IgD-negative memory B cell (primary cell): ENCODE data around the gene BPIFB4. TPM values are rescaled to one million over a fixed set of nuclear protein-coding genes. Genes with fewer than 3 reads are reported as not detected.

Source experiments
- H3K27ac Mint-ChIP-seq, 3 donors: one replicate each; pipeline ENCODE4 v1.8.0; 2020 to 2022; ENCODE audit warnings: mild to moderate bottlenecking in 3 of 3, mixed read lengths in 3 of 3, moderate library complexity in 1 of 3
- H3K27me3 Mint-ChIP-seq: one replicate; pipeline ENCODE4 v1.8.0; 2021; ENCODE audit warnings: mixed read lengths
- H3K36me3 Mint-ChIP-seq: one replicate; pipeline ENCODE4 v1.8.0; 2020; ENCODE audit warnings: mild to moderate bottlenecking, mixed read lengths
- H3K4me1 Mint-ChIP-seq, 3 donors: one replicate each; pipeline ENCODE4 v1.8.0; 2020 to 2022; ENCODE audit warnings: mixed read lengths in 3 of 3, mild to moderate bottlenecking in 1 of 3
- H3K4me3 Mint-ChIP-seq, 4 donors: one replicate each; pipeline ENCODE4 v1.8.0; 2020 to 2022; ENCODE audit warnings: mild to moderate bottlenecking in 4 of 4, mixed read lengths in 4 of 4, moderate library complexity in 3 of 4
- H3K9me3 Mint-ChIP-seq, 3 donors: one replicate each; pipeline ENCODE4 v1.8.0; 2020 to 2021; ENCODE audit warnings: mixed read lengths in 3 of 3, mild to moderate bottlenecking in 1 of 3
- polyA plus RNA-seq: library from polyadenylated mRNA; unstranded; fragments of 300-500 nt; fragmentation: Illumina TruSeq; gene quantifications from one replicate; pipeline ENCODE4 v1.2.3, GENCODE V29; 2021

Gene BPIFB4
- polyA plus RNA-seq, 1 donor from 2014 or later: not detected

GRCh38 chr20:33133373-33133941, 54.0 kb downstream of the BPIFB4 start:
- H3K4me3 Mint-ChIP-seq: no peak overlapping the region
- peaks cover 15% of the 10 kb centered on the region for H3K27me3 Mint-ChIP-seq
- H3K4me1 Mint-ChIP-seq: peaks cover 0 to 2% (median 0%) of the 10 kb centered on the region in 3 donors
- H3K36me3 Mint-ChIP-seq: no peaks in the 10 kb centered on the region
- no peak overlapping the region for H3K27ac Mint-ChIP-seq
- H3K9me3 Mint-ChIP-seq: no peaks in the 10 kb centered on the region

- H3K27ac Mint-ChIP-seq: no peak overlapping the region
- H3K4me3 Mint-ChIP-seq: no peak overlapping the region
- no peaks in the 10 kb centered on the region for H3K9me3 Mint-ChIP-seq
- H3K36me3 Mint-ChIP-seq: no peaks in the 10 kb centered on the region
- peaks cover 2% of the 10 kb centered on the region for H3K27me3 Mint-ChIP-seq
- H3K4me1 Mint-ChIP-seq: no peaks in the 10 kb centered on the region
Measured at GRCh38 chr20:33137195-33137594, 57.8 kb downstream of the BPIFB4 start.

- H3K36me3 Mint-ChIP-seq: no peaks in the 10 kb centered on the region
- peaks cover 2% of the 10 kb centered on the region for H3K27me3 Mint-ChIP-seq
- no peaks in the 10 kb centered on the region for H3K9me3 Mint-ChIP-seq
- H3K27ac Mint-ChIP-seq: no peak overlapping the region
- H3K4me3 Mint-ChIP-seq: no peak overlapping the region
- H3K4me1 Mint-ChIP-seq: no peaks in the 10 kb centered on the region
Measured at GRCh38 chr20:33139467-33139866, 60.0 kb downstream of the BPIFB4 start.

DNA sequence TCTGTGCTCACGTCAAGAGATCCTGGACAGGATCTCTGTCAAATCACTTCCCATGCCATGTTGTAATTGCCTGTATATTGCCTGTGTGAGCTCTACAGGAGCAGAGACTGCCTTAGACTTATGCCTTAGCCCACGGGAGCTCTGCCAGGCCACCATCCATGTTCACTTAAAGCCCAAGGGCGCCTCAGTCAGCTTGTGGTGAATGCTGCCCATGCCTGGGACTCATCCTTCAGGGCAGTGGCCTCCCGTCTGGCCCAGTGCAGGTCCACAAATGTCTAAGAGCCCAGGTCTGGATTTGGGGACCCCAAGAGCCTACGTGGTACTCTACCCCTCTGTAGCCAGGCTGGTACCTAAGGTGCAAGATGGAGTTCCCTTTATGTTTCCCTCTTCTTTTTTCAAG, 66.1 kb downstream of the BPIFB4 start:
- Mint-ChIP-seq H3K27ac (no peak overlapping the region), H3K4me3 (no peak overlapping the region), H3K36me3 (peaks cover 1% of the 10 kb centered on the region), H3K4me1 (no peaks in the 10 kb centered on the region), H3K9me3 (no peaks in the 10 kb centered on the region), H3K27me3 (peaks cover 12% of the 10 kb centered on the region)

DNA sequence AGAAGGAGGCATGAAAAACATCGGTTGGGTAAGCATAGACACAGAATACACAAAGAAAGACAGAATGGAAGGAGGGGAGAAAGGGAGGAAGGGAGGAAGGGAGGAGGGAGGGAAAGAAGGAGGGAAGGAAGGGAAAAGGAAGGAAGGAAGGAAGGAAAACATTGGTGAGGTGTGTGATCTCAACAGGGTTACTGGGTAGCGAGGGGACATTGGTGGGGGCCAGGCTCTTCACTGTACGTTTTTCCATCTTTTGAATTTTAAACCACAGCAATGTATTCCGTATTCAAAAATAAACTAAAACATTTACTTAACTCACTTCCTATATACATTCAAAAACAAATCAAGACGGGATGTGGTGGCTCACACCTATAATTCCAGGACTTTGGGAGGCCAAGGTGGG, 67.9 kb downstream of the BPIFB4 start:
- H3K36me3 Mint-ChIP-seq: peaks cover 1% of the 10 kb centered on the region
- no peak overlapping the region for H3K4me3 Mint-ChIP-seq
- no peaks in the 10 kb centered on the region for H3K9me3 Mint-ChIP-seq
- no peak overlapping the region for H3K27ac Mint-ChIP-seq
- peaks cover 14% of the 10 kb centered on the region for H3K27me3 Mint-ChIP-seq
- no peaks in the 10 kb centered on the region for H3K4me1 Mint-ChIP-seq

GRCh38 chr20:33148040-33148439, 68.6 kb downstream of the BPIFB4 start:
- Mint-ChIP-seq H3K4me3 (no peak overlapping the region), H3K4me1 (no peaks in the 10 kb centered on the region), H3K27ac (no peak overlapping the region), H3K36me3 (peaks cover 1% of the 10 kb centered on the region), H3K27me3 (peaks cover 14% of the 10 kb centered on the region), H3K9me3 (no peaks in the 10 kb centered on the region)

DNA sequence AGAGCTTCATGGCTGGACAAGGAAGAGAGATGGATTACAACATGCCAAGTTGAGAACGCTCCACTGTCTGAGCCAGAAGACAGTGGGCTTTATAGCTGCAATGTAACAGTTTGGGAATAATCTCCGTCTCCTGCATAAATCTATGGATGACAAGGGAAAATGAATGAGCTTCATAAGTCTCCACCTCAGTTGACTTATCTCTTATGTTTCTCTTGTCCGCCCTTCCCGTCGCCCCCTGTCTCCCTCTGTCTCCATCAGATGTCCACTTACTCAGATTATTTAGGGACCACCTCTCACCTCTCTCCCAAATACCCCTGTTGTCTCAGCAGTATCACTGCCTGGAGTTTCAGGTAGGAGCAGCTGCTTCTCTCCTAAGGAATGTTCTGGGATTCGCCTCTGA, 74.8 kb downstream of the BPIFB4 start:
- Mint-ChIP-seq H3K4me3 (no peak overlapping the region), H3K4me1 (no peaks in the 10 kb centered on the region), H3K9me3 (peaks cover 0 to 2% (median 0%) of the 10 kb centered on the region in 3 donors), H3K27me3 (peaks cover 6% of the 10 kb centered on the region), H3K27ac (no peak overlapping the region), H3K36me3 (no peaks in the 10 kb centered on the region)

DNA sequence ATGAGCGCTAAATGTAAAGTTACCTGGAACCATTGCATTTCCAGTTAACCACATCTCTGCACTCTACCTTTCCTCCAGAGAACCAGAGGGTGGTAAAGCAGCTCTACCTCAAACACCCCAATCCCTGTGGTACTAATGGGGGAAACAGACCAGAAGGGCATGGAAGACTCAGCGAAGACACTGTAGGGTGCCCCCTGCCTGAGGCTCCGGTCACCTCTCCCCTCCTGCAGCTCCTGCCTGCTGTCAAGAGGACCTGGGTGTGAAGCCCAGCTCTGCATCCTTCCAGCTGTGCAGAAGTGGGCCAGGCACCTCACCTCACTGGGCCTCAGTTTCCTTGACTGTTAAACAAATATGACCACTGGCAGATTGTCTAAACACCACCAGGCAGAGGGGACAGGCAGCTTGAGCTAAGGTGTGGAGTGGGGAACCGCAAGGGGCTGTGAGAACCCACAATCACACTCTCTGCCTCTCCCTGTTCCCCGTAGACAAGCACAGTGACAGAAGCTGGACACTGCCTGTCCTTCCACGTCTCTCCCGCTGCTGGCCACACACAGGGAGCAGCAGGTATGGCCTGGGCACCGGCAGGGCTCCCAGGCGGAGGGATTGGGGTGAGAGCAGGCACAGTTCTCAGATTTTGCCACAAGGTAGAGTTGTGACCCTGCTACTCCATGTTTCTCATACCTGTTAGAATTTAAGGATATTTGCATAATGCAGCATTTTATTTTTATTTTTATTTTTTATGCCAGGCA, 79.4 kb downstream of the BPIFB4 start:
- Mint-ChIP-seq H3K27me3 (peaks cover 3% of the 10 kb centered on the region), H3K27ac (no peak overlapping the region), H3K4me1 (peaks cover 0 to 3% (median 2%) of the 10 kb centered on the region in 3 donors), H3K36me3 (no peaks in the 10 kb centered on the region), H3K4me3 (no peak overlapping the region), H3K9me3 (no peaks in the 10 kb centered on the region)

- Mint-ChIP-seq H3K4me1 (peaks cover 0 to 3% (median 2%) of the 10 kb centered on the region in 3 donors), H3K36me3 (no peaks in the 10 kb centered on the region), H3K27me3 (peaks cover 2% of the 10 kb centered on the region), H3K27ac (no peak overlapping the region), H3K4me3 (no peak overlapping the region), H3K9me3 (no peaks in the 10 kb centered on the region)
Measured at GRCh38 chr20:33159713-33160112, 80.3 kb downstream of the BPIFB4 start.

- H3K27me3 Mint-ChIP-seq: peaks cover 2% of the 10 kb centered on the region
- no peaks in the 10 kb centered on the region for H3K36me3 Mint-ChIP-seq
- H3K4me1 Mint-ChIP-seq: peaks cover 0 to 4% (median 2%) of the 10 kb centered on the region in 3 donors
- no peak overlapping the region for H3K4me3 Mint-ChIP-seq
- H3K27ac Mint-ChIP-seq: no peak overlapping the region
- H3K9me3 Mint-ChIP-seq: no peaks in the 10 kb centered on the region
Measured at GRCh38 chr20:33160681-33161080, 81.2 kb downstream of the BPIFB4 start.

Other genes starting within 250 kb of the BPIFB4 start
- gene EFCAB8, start 220.7 kb upstream of the BPIFB4 start, polyA plus RNA-seq: not detected
- gene SUN5, start 75.2 kb upstream of the BPIFB4 start, polyA plus RNA-seq: not detected
- not detected for gene BPIFB2, start 71.9 kb upstream of the BPIFB4 start, polyA plus RNA-seq
- gene BPIFB6, start 48.0 kb upstream of the BPIFB4 start, polyA plus RNA-seq: not detected
- gene BPIFB3, start 25.7 kb upstream of the BPIFB4 start, polyA plus RNA-seq: not detected
- not detected for gene BPIFA2, start 88.5 kb downstream of the BPIFB4 start, polyA plus RNA-seq
- not detected for gene BPIFA3, start 137.7 kb downstream of the BPIFB4 start, polyA plus RNA-seq
- gene BPIFA1, start 156.4 kb downstream of the BPIFB4 start, polyA plus RNA-seq: not detected
- gene BPIFB1, start 203.6 kb downstream of the BPIFB4 start, polyA plus RNA-seq: not detected